ENCODE results near the gene RNF180. TPM values are rescaled to one million over a fixed set of nuclear protein-coding genes. Genes with fewer than 3 reads are reported as not detected.

The RNF180 gene
- polyA plus RNA-seq (2011; rRNA removed): 0.32 and 0.50 TPM in 2 replicates
- 0.04 and 0.10 TPM in 2 replicates for polyA plus RNA-seq (2012; cell fraction: cytosol; rRNA removed)
- 0.05 and 0.07 TPM in 2 replicates for polyA plus RNA-seq (2012; cell fraction: nucleus; rRNA removed)
- 0.14 to 0.24 TPM (median 0.21 TPM) in 3 replicates for polyA plus RNA-seq (2017; fragmentation: RNase III; extraction: RNeasy Plus Mini Kit Qiagen cat#74134 plus additional on column Dnase treatment)
- 0.15 and 0.37 TPM in 2 replicates for polyA minus RNA-seq (2011; rRNA and poly(A)+ RNA removed)

- TF ChIP-seq MAX (IDR thresholded peaks at IDR 0.05) (peak; percentile 40; the same call in 1 of the 2 replicates), CBX8 (IDR thresholded peaks at IDR 0.05) (0 out of 2 replicates have a peak, but pooled peaks have one; percentile 1), HOXB13 (CRISPR knock-in tag; IDR thresholded peaks at IDR 0.05; ENCODE audit: low read depth) (no peak), MAZ (IDR thresholded peaks at IDR 0.05; ENCODE audit: borderline replicate concordance, low read depth, low read length) (no peak)
- ATAC-seq (peak; percentile 81 to 89), FAIRE-seq (no peak), DNase-seq (ENCODE audit: low read depth in 1 of 2, low spot score in 1 of 2) (peak; percentile 10 to 21)
- POLR2A ChIA-PET: no interaction called here
- H3K4me3 ChIP-seq: peak within 1 kb of the TSS; percentile 54
- WGBS (ENCODE audit: missing lambda C conversion rate): 3% methylated on average over 26 of the region's 88 CpGs
- peak within 1 kb of the TSS; percentile 89 for H3K4me2 ChIP-seq
- peak within 1 kb of the TSS; percentile 21 to 69; a peak in 5 of 6 replicates for H3K27ac ChIP-seq
- H3K9me3 ChIP-seq: no peaks in the 10 kb centered on the region
- no peaks in the 10 kb centered on the region for H3K4me1 ChIP-seq
- CTCF ChIA-PET: interaction anchor here (1.2 to 1.9 kb wide), 2 partner anchors 18 to 42 kb away, joined by 4 read pairs; no protein-coding TSS in a partner anchor
These were observed at the start of gene RNF180 for GRCh38 chr5:64165500-64166200. Gene RNF180, plus strand, starts transcription at chr5:64165843. Its CDS starts 34,965 bp downstream, at chr5:64200808.

- 0% methylated on average over 1 of the region's 1 CpG for WGBS (ENCODE audit: missing lambda C conversion rate)
- H3K9me3 ChIP-seq: no peaks in the 10 kb centered on the region
- FAIRE-seq (no peak), DNase-seq (ENCODE audit: low read depth in 1 of 2, low spot score in 1 of 2) (no peak), ATAC-seq (no peak)
- ChIA-PET POLR2A (no interaction called here), CTCF (no interaction called here)
- no peak overlapping the region for H3K4me2 ChIP-seq
- no peaks in the 10 kb centered on the region for H3K4me1 ChIP-seq
- no peak overlapping the region for H3K4me3 ChIP-seq
- no peak overlapping the region for H3K27ac ChIP-seq
- TF ChIP-seq POLR2A (IDR thresholded peaks at IDR 0.05; ENCODE audit: low read length) (no peak), GATA3 (IDR thresholded peaks at IDR 0.05; ENCODE audit: borderline replicate concordance) (no peak), TFCP2L1 (CRISPR knock-in tag; IDR thresholded peaks at IDR 0.05) (no peak), BCL3 (IDR thresholded peaks at IDR 0.05) (no peak), EHMT2 (IDR thresholded peaks at IDR 0.05; ENCODE audit: low read depth) (no peak), CBX8 (IDR thresholded peaks at IDR 0.05) (no peak), FOXS1 (CRISPR knock-in tag; IDR thresholded peaks at IDR 0.05) (no peak), CHD4 (IDR thresholded peaks at IDR 0.05; ENCODE audit: borderline replicate concordance) (no peak), TP53 (CRISPR knock-in tag; IDR thresholded peaks at IDR 0.05) (no peak), NR3C1 (IDR thresholded peaks at IDR 0.05) (no peak), RCOR1 (IDR thresholded peaks at IDR 0.05; ENCODE audit: low read depth, low read length) (no peak), JUN (IDR thresholded peaks at IDR 0.05) (no peak), ZFP36 (IDR thresholded peaks at IDR 0.05; ENCODE audit: borderline replicate concordance, partially characterized antibody) (no peak), SREBF2 (IDR thresholded peaks at IDR 0.05) (no peak), USF2 (IDR thresholded peaks at IDR 0.05) (no peak), MAFK (IDR thresholded peaks at IDR 0.05; ENCODE audit: partially characterized antibody) (no peak), SMC3 (IDR thresholded peaks at IDR 0.05) (no peak), REST (IDR thresholded peaks at IDR 0.05) (no peak)
These were observed 40.1 kb upstream of the RNF180 start for GRCh38 chr5:64125521-64125920.

Measured in A549 (cell line).